Occipital lobe (tissue), 2 donors: ENCODE measurements around the gene WNT8B. TPM values are rescaled to one million over a fixed set of nuclear protein-coding genes. Genes with fewer than 3 reads are reported as not detected.

Source experiments
- DNase-seq: peaks from one replicate; lab custom pipeline; 2025; lab: John Stamatoyannopoulos, UW
- total RNA-seq: library from RNA; depleted of rRNA; stranded (reverse); fragments of >200 nt; gene quantifications from one replicate; pipeline ENCODE4 v1.2.3, GENCODE V29; 2014

Gene WNT8B
- total RNA-seq, 1 donor from 2014 or later: not detected

DNA sequence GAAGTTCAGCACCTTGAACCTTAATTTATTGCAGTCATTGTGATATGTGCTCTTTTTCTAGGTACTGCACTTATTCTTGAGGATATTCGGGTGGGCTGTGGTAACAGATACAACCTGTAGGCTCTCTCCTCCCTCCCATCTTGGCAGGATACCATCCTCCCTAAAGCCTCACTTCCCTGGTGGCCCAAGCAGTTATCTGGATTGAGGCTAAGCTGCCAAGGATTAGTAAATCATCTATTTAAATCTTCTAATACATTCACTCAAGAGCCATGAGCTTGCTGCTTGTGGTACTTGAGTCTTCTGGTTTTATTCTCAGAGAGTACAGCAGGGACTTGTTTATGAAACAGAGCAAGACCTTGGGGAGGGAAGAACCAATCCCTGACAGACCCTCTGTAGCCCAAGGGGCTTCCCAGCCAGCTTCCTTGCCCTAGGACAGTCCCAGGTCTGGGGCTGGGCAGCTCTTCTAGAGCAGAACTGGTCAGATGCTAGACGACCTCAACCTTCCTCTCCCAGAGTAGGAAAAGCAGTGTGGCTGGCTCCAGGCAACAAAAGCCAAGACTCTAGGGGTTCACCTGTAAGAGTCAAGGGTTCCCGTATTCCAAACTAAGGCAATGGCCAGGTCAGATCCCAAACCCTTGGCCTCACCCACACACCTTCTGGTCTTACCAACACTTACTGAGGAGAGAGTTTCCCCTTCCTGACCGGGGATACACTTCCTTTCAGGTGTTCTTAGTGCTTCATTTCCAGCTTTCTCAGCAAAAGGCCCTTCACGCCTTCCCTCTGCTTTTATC, 21.3 kb downstream of the WNT8B start:
- no peak for DNase-seq

DNA sequence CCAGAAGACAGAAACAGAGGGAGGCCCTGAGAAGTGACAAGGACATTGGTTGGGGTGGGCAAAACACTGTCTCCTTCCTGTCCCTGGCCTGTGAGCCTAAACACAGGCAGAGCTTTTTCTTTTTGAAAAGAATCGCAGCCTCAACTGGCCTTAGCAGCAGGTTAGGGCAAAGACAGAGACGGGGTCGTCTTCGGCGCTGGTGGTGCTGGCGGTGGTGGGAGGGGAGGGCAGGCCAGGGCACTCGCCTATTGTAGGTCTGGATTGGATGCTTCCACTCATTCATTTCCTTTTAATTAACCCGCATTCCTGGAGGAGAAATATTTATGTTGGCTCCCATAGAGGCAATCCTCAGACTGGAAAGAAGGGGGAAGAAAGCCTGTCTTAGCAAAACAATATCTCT, 22.6 kb downstream of the WNT8B start:
- DNase-seq: no peak

DNA sequence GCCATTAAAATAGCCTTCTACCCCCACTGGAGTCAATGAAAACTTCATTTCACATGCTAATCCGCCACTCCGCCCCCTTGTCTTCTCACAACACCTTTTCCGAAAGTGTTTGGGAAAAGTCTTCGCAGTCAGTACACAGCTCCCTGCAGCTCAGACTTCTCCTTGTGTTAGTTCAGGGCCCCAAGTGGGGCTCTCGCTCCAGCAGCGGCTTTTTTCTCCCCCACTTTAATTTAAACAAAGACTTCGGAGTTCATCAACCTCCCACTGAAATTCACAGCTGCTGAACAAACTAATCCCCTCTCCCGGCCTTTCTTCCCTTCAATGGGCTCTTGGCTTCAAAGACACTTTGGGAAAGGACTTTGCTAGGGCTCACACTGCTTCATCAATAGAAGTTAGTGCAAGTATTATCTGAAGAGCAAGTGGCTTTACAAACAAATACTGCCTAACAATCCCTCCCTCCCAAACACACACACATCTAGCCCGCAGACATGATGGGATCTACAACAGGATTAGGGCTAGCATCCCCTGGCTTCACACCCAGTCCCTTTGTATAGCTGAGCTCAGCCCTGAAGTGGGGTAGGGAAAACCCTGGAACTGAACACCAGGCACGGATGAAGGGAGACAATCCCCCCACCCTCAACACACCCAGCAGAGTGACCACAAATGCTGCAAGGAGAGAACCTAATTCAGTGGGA, 23.1 kb downstream of the WNT8B start:
- no peak for DNase-seq

DNA sequence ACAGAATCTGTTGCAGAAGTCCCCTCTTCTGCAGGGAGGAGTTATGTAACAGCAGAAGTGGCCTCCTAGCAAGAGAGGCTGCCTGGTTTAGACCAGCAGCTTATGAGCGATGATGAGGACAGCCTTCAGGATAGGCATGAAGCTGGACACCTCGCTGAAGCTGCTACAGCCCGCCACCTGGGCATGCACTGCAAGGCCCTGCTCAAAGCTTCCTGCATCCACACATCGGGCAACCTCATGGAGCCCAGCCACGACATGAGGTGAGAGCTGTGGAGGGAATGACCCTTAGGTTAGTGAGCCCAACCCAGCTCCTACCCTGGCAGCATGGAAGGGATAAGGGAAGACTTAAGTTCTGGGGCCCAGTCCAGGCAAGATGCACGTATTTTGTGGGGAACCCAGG, 24.7 kb downstream of the WNT8B start:
- no peak for DNase-seq

DNA sequence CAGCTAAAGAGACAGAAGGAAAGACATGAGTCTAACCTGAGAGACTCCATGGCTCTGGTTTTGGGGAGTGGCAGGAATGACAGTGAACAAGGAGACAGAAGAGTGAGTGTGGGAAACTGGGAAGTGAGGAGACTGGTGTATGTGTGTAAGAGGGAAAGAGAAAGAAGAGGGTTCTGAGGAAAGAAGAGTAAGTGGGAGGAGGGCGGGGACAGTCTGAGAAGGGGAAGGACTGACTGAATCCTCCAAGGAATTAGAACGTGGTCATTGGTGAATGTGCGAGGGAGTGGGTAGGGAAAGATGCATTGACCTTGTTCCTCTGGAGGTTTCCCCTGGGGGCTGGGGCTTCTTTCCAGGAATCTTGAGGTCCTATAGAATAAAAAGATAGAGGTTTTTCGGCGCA, 26.6 kb downstream of the WNT8B start:
- no peak for DNase-seq

DNA sequence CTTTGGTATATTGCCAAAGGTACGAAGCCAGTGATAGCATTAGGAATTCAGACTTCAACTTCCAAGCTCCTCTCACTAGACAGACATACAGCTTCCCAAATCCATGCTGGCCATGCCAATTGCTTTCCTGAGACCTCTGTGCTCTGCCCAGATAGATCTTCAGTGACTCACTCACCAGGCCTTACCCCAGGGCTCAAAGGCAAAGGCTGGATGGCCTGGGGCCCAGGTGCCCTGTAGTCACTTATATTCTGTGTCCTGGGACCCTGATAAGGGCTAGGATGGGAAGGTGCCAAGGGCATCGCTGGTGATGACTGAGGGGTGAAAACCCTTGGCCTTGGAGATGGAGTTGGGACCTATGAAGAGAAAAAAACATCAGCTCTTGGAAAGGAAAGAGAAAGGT, 27.7 kb downstream of the WNT8B start:
- DNase-seq: no peak

DNA sequence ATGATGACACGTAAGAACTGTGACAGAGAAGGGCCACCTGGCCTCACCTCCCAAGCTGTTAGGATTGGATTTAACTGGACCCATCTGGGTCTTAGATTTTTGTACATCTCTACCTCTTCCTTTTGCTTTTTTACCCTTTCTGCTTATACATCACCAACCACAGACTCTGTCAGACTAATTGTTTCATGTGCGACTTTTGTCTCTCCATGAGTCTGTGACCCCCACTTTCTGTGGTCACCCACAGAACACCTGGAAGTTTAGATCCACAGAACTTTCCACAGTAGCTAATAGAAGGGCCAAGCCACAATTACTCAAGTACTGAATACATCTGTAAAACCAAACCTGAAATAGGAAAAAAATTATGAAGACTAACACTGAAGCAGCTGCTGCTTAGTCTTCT, 33.8 kb downstream of the WNT8B start:
- no peak for DNase-seq

DNA sequence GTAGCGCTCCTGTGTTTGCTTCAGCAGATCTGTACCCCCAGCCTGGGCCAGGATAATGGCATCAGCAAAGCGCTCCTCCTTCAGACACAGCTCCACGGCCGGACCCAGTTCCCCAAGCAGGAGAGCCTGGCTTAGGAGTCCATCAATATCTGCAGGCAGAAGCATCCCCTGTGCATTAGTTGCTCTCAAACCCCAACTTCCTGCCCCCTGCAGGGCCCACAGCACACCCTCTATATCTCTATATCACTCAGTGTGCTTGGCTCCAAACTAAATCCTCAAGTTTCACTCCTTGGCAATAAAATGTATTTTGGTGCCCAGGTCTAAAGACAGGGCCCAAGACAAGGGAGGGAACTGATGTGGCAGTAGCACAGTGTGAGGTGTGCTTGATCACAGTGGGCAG, 35.2 kb downstream of the WNT8B start:
- DNase-seq: no peak

DNA sequence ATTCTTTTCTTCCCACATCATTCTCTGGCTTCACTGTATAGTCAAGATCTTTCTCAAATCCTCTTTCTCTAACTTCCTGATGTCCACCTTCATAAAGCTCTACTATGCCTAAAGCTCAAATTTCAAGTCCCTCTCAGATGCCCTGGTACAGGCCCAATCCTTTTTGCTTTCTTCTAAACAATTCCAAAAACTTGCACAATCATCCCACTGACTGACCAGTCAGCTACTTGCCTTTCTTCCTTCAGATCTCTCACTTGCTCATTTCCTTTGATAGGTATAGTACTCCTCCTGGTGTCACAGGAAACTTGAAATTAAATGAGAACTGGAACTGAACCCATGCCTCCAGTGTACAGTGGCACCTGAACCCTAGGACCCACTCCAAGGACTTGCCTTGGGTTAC, 38.6 kb downstream of the WNT8B start:
- no peak for DNase-seq

DNA sequence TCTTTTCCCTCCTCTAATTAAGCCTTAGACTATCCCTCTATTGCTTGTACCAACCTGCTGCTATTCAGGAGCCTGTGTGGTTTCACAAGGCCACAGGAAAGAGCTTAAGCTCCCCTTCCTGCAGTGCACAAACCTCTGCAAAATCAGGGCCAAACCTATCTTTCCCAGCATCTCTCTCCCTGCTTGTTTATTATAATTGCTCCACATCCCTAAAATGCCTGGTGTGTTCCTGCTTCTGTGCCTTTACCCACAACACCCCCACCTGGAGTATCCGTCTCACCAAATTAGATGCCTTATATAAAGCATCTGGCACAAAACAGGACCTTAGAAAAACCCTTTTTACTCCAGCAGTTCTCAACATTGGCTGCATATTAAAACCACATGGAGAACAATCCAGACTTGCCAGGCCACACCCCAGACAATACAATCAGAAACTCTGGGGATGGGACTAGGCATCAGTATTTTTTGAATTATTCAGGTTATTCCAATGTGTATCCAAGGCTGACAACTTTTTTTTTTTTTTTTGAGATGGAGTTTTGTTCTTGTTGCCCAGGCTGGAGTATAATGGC, 40.2 kb downstream of the WNT8B start:
- DNase-seq: no peak

DNA sequence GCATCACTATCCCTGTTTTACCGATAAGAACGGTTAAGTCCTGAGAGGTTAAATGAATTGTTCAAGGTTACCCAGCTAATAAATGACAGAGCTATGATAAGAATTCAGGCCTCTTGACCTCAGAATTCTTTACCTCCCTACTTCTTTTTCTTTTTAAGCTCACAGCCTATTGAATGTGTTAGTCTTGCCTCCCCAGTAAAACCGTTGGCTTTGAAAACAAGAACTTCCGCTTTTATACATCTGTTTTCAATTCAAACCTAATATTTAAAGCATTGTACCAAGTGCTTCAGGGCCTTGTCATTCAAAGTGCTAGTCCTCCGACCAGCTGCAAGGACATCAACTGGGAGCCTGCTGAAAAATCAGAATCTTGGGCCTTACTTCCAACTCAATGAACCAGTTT, 41.3 kb downstream of the WNT8B start:
- no peak for DNase-seq

DNA sequence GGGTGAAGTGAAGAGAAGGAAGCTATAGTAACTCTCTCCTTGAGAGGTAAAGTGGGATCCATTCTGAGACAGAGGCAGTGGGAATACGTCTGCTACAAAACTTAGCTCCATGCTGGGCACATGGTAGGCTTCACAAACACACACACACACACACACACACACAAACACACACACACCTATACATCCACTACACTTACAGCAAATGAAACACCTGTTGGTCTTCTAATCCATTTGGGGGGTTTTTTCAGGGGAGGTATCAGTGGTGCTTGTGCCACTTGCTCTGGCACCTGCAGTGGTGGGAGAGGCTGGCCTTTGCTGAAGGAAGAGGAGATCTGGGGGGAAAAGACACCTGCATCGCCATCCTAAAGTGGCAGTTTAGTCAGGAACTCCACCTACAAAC, 42.4 kb downstream of the WNT8B start:
- no peak for DNase-seq

DNA sequence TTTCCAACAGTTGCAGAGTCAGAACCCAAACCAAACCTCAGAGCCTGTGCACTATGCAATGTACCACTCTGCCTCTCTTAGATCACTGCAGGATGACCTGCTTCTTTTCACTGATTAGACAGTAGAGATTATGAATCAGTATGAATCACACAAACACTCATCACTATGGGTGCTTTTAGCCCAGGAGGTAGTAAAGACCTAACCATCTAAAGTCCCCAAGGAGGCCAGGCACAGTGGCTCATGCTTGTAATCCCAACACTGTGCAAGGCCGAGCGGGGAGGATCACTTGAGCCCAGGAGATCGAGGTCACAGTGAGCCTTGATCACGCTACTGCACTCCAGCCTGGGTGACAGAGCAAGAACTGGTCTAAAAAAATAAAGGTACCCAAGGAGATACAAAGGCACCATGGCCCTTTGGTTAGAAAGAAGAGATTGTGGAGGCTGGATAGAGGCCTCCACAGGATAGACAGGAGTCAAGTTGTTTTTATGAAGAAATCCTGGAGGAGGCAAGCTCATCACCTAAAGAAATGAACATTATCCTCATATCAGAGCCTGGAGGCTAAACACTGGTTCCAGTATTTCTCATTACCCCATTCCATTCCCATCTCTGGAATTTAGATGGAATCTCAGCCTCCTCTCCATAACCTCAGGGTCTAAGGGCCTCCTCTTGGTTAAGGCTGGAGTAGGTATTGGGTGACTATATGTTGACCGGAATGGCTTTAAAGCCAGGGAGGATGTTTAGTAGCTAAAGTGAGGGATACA, 44.0 kb downstream of the WNT8B start:
- DNase-seq: no peak

DNA sequence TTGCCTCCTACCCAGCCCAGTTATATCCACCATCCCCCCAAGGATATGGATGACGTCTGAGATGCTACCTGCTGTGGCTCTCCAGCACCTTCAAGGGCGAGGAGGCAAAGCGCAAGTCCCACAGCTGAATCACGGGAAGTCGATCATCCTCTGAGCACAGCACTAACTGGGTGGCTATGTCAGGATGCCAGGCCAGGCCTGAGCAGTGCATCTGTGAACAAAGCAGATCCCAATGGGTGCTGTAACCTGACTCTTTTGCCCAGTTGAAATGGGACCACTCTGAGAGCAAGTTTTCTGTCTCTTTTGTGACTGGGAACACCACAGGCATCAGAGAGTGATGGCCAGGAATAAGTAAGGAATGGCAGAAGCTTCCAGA, 44.5 kb downstream of the WNT8B start:
- DNase-seq: no peak

DNA sequence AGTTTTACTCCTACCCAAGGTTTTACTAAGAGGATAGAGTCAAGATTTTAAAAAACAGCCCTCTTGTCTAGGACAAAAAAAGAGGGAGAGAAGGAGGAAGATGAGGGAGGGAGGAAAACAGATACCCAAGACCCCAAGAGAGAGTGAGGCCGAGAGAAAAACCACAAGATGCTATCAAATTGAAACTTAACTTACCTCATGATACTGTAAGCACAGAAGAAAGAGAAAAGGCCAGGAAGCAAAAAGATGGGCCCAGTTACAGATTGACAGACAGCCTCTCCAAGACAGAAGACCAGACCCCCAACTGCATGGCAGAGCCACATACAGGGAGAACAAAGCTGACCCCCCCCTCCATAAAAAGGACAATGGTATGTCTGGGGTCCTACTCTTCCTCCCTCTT, 45.5 kb downstream of the WNT8B start:
- no peak for DNase-seq

DNA sequence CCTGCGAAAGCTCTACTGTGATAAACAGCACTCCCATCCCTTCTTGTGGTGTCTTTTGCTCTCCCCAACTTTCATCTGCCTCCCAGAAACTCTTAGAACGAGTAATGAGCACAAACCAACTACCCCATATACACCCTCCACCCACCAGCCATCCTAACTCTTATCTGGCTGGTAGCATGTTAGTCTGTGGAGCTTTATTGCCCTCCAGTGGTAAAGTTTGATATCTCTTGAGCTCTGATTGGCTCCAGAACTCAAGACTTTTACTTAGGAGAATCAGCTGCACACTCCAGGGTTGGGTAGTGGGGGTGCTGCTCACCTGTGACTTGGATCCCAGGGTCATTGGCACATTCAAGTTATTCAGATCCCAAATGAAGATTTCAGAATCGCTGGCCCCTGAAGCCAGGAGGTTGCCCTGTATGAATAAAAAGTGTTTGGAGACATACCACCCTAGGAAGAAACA, 45.9 kb downstream of the WNT8B start:
- no peak for DNase-seq

DNA sequence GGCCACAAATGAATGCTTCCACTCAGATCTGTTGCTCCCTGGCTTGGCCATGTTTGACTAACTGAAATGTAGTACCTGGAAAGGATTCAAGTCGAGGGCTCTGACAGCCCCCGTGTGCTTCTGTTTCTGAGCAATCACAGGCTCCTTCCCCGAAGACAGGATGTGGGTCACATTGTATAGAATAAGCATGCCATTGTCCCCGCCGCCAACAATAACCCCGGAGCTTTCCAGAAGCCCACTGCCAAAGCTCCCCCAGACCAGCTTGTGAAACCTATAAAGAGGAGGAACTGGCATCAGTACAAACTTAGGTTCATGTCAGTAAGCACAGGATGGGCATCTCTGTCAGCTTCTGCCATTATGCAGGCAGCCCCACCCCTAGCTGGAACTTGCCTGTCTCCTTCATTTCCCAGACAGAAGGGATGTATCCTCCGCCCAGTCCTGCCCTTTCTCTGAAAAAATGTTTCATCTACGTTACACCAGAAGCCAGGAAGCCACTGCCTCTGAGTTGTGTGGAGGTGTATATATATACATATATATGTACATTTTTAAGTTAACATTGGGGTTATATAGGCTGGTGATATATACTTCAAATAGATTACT, 46.5 kb downstream of the WNT8B start:
- no peak for DNase-seq

DNA sequence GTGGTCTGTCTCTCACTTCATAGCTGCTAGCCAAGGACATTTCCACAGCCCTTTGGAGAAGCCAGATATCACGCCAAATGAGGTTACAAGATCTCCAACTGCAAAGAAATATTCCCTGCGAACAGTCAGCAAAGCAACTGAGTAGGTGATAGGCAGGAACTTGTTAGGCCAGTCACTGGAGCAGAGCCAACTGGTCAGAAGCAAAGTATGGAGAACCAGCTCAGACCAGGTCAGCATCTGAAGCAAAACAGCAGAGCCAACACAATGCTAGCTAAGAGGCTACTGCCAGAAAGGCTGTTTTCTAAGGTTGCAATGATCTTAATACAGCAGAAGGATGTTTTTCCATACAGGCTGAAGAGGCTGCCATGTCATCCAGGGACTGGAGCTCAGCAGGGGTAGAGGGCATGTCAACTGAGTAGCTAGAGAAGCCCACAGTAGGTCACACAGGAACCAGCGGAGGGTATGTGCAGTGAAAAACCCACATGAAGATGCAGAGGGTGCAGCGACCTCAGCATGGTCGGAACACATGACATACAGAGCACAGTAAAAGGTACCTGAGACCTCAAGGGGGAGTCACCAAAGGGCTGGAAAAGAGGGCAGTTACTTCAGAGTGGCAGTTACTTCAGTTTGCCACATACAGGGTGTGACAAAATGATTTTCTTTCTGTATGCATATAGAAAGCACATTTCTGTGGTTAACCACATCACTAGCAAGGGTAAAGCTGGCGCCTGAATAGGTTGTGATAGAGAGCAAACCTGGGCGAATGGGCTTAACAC, 47.9 kb downstream of the WNT8B start:
- no peak for DNase-seq

DNA sequence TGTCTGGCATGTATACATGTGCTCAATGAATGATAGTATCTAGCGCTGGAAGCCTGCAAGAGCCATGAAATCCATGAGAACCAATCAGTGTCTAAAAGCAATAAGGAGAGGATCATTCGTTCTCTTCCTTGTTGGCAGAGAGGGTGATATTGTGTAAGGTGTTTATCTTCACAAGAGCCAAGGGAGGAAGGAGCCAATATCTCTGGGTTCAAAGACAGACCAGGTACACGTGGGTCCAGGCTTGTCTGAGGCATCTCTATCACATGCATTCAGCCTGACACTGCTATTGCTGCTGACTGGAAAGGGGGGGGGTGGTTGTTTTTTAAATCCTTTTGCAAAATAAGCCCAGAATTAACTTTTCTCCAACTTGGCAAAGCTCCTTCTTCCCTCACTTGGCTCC, 52.8 kb downstream of the WNT8B start:
- no peak for DNase-seq

DNA sequence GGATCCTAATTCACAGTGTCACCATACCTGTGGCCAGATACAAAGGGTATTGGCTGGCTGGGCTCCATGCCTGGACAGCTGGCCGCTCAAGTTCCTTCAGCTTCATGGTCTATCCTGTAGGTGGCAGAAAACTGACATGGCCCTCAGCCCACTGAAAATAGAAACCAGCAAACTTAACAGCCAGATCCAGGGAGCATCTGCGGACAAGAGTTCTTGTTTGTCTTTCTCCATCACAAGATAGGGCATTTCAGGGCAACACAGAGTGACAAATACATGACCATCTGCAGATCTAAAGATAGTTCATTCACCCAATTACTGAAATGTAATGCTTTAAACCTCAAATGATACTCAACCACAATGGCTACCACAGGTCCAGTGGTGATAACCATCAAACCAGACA, 54.0 kb downstream of the WNT8B start:
- no peak for DNase-seq

DNA sequence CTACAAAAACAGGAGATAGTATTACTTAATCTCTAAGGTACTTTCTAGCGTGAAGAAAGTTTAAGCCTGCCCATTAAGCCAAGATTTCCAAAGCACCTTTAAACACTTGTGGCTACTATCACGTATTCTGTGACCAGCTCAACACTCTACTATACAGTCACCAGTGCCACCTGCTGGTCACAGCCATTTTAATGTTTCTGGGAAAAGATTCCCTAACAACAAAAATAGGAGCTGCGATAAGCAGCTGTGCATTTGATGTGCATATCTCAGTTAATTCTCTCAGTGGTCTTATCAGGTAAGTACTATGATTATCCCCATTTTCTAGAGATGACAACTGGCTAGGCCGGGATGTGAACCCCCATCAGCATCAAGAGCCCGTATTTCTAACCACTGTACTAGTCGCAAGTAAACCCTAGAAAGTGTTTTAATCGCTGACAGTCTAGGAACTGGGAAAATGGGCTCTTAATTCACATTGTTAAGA, 56.0 kb downstream of the WNT8B start:
- DNase-seq: peak; percentile 53
